Fibroblast of the conjunctiva (primary cell): ENCODE data around the gene OR2T10.
"Not testable (repeated sequence)": the region's sequence is repeated elsewhere in the genome, so short reads cannot be mapped to it uniquely, and the experiment has no call there.

Source experiments
- DNase-seq: peaks from one replicate; pipeline ENCODE4 v3.0.0-alpha.2; 2010; ENCODE audit warnings: low read depth

OR2T10 gene

GRCh38 chr1:248597589-248597988 lies at the start of gene OR2T10:
OR2T10 (minus strand) TSS chr1:248597700; CDS start chr1:248593768, 3,932 bp downstream.
- DNase-seq = no peak

GRCh38 chr1:248645178-248645577 lies 47.7 kb upstream of the OR2T10 start, which contains the start of gene OR2T35:
OR2T35 (minus strand) TSS chr1:248645278; CDS start chr1:248639258, 6,020 bp downstream.
- not testable (repeated sequence) for DNase-seq

- DNase-seq = not testable (repeated sequence)
Observed at GRCh38 chr1:248642971-248643651, 45.6 kb upstream of the OR2T10 start.

- DNase-seq = not testable (repeated sequence)
Observed at GRCh38 chr1:248641583-248641982, 44.1 kb upstream of the OR2T10 start.

GRCh38 chr1:248640906-248641305 lies 43.4 kb upstream of the OR2T10 start:
- DNase-seq = not testable (repeated sequence)

GRCh38 chr1:248639652-248640051 lies 42.2 kb upstream of the OR2T10 start:
- DNase-seq = not testable (repeated sequence)

GRCh38 chr1:248636612-248637011 lies 39.1 kb upstream of the OR2T10 start:
- DNase-seq = not testable (repeated sequence)

- DNase-seq = not testable (repeated sequence)
Observed at GRCh38 chr1:248634991-248635390, 37.5 kb upstream of the OR2T10 start, which contains the start of gene OR2T11. OR2T11 (minus strand) TSS chr1:248635091; CDS start chr1:248627128, 7,963 bp downstream.

GRCh38 chr1:248631354-248632008 lies 34.0 kb upstream of the OR2T10 start:
- DNase-seq = no peak

- no peak for DNase-seq
Observed at GRCh38 chr1:248630551-248630950, 33.1 kb upstream of the OR2T10 start.

- no peak for DNase-seq
Observed at GRCh38 chr1:248627971-248628844, 30.7 kb upstream of the OR2T10 start.

GRCh38 chr1:248625971-248626370 lies 28.5 kb upstream of the OR2T10 start:
- DNase-seq = no peak

GRCh38 chr1:248625166-248625565 lies 27.7 kb upstream of the OR2T10 start:
- DNase-seq = no peak

- DNase-seq = no peak
Observed at GRCh38 chr1:248622570-248623001, 25.1 kb upstream of the OR2T10 start.

GRCh38 chr1:248621770-248622169 lies 24.3 kb upstream of the OR2T10 start:
- DNase-seq = no peak

GRCh38 chr1:248618878-248619277 lies 21.4 kb upstream of the OR2T10 start:
- no peak for DNase-seq

GRCh38 chr1:248618119-248618518 lies 20.6 kb upstream of the OR2T10 start:
- no peak for DNase-seq

- no peak for DNase-seq
Observed at GRCh38 chr1:248613742-248614141, 16.2 kb upstream of the OR2T10 start.

GRCh38 chr1:248611883-248612414 lies 14.4 kb upstream of the OR2T10 start:
- DNase-seq = no peak

- DNase-seq = no peak
Observed at GRCh38 chr1:248610301-248610700, 12.8 kb upstream of the OR2T10 start.

- DNase-seq = no peak
Observed at GRCh38 chr1:248599396-248599795, 1.9 kb upstream of the OR2T10 start.

- no peak for DNase-seq
Observed at GRCh38 chr1:248596615-248597014, 885 bp downstream of the OR2T10 start.
